ENCODE data around the gene PIK3CG. TPM values are rescaled to one million over a fixed set of nuclear protein-coding genes. Genes with fewer than 3 reads are reported as not detected.
A peak's percentile ranks its signal among the peaks of the same experiment; 100 is the strongest.

Gene PIK3CG
- total RNA-seq, 2 experiments from 2014 or later = 26.8 to 27.0 TPM

- H3K9me3 Mint-ChIP-seq = peaks cover 14% of the 10 kb centered on the region
- no peak overlapping the region for H3K4me3 Mint-ChIP-seq
- intact Hi-C loops (cut with micrococcal nuclease) = no loop called here
- no peaks in the 10 kb centered on the region for H3K27me3 Mint-ChIP-seq
- POLR2A ChIA-PET = no interaction called here
- TF ChIP-seq CTCF (IDR thresholded peaks at IDR 0.05) = no peak
- peaks cover 43% of the 10 kb centered on the region for H3K4me1 Mint-ChIP-seq (ENCODE audit: low read depth)
- CTCF ChIA-PET = interaction anchor here (1.0 to 1.9 kb wide), 2 partner anchors 9 to 109 kb away, joined by 4 read pairs; no protein-coding TSS in a partner anchor
- peak overlapping the region; percentile 9 for H3K27ac Mint-ChIP-seq
- DNase-seq (no peak), ATAC-seq (no peak)
- H3K36me3 Mint-ChIP-seq (ENCODE audit: low read depth) = peaks cover 67% of the 10 kb centered on the region
Measured at GRCh38 chr7:106901828-106902441, 36.9 kb downstream of the PIK3CG start.

- DNase-seq (no peak), ATAC-seq (no peak)
- TF ChIP-seq CTCF (IDR thresholded peaks at IDR 0.05) = no peak
- Mint-ChIP-seq H3K4me3 (no peak overlapping the region), H3K36me3 (ENCODE audit: low read depth) (peaks cover 40% of the 10 kb centered on the region), H3K4me1 (ENCODE audit: low read depth) (peaks cover 17% of the 10 kb centered on the region), H3K27me3 (no peaks in the 10 kb centered on the region), H3K9me3 (no peaks in the 10 kb centered on the region), H3K27ac (no peak overlapping the region)
- intact Hi-C loops (cut with micrococcal nuclease) = no loop called here
- CTCF ChIA-PET = interaction anchor here (1.1 kb wide), 1 partner anchor 113 kb away, joined by 4 read pairs; no protein-coding TSS in a partner anchor
- POLR2A ChIA-PET = no interaction called here
Measured at GRCh38 chr7:106905734-106906133, 40.7 kb downstream of the PIK3CG start.

- H3K27me3 Mint-ChIP-seq = no peaks in the 10 kb centered on the region
- no peak for TF ChIP-seq CTCF (IDR thresholded peaks at IDR 0.05)
- H3K4me3 Mint-ChIP-seq = no peak overlapping the region
- no peaks in the 10 kb centered on the region for H3K9me3 Mint-ChIP-seq
- no peak for DNase-seq
- CTCF ChIA-PET = interaction anchor here (1.4 kb wide), 2 partner anchors 23 to 119 kb away, joined by 3 to 5 read pairs; no protein-coding TSS in a partner anchor
- no peak for ATAC-seq
- POLR2A ChIA-PET = no interaction called here
- peaks cover 6% of the 10 kb centered on the region for H3K4me1 Mint-ChIP-seq (ENCODE audit: low read depth)
- H3K27ac Mint-ChIP-seq = no peak overlapping the region
- H3K36me3 Mint-ChIP-seq (ENCODE audit: low read depth) = peaks cover 14% of the 10 kb centered on the region
- intact Hi-C loops (cut with micrococcal nuclease) = no loop called here
Measured at GRCh38 chr7:106911959-106912358, 46.9 kb downstream of the PIK3CG start.

GRCh38 chr7:106914018-106914607 lies 49.0 kb downstream of the PIK3CG start:
- ATAC-seq (no peak), DNase-seq (no peak)
- Mint-ChIP-seq H3K36me3 (ENCODE audit: low read depth) (peaks cover 5% of the 10 kb centered on the region), H3K27me3 (no peaks in the 10 kb centered on the region), H3K27ac (no peak overlapping the region), H3K9me3 (peaks cover 1% of the 10 kb centered on the region), H3K4me3 (no peak overlapping the region), H3K4me1 (ENCODE audit: low read depth) (peaks cover 6% of the 10 kb centered on the region)
- TF ChIP-seq CTCF (IDR thresholded peaks at IDR 0.05) = no peak
- ChIA-PET CTCF (no interaction called here), POLR2A (interaction anchor here (0.6 to 0.7 kb wide), 2 partner anchors 24 to 881 kb away, joined by 3 read pairs; no protein-coding TSS in a partner anchor)
- intact Hi-C loops (cut with micrococcal nuclease) = no loop called here

- no peak for ATAC-seq
- Mint-ChIP-seq H3K4me3 (no peak overlapping the region), H3K27me3 (no peaks in the 10 kb centered on the region), H3K36me3 (ENCODE audit: low read depth) (peaks cover 9% of the 10 kb centered on the region), H3K4me1 (ENCODE audit: low read depth) (peaks cover 6% of the 10 kb centered on the region), H3K27ac (no peak overlapping the region), H3K9me3 (peaks cover 11% of the 10 kb centered on the region)
- ChIA-PET CTCF (interaction anchor here (1.6 kb wide), 1 partner anchor 26 kb away, joined by 3 read pairs; no protein-coding TSS in a partner anchor), POLR2A (interaction anchor here (0.6 kb wide), 1 partner anchor 690 kb away, joined by 3 read pairs; no protein-coding TSS in a partner anchor)
- no peak for TF ChIP-seq CTCF (IDR thresholded peaks at IDR 0.05)
- DNase-seq = no peak
- intact Hi-C loops (cut with micrococcal nuclease) = loop anchor here (5.0 kb wide), 1 partner anchor 43 kb away; no protein-coding TSS in a partner anchor
Measured at GRCh38 chr7:106915407-106915806, 50.3 kb downstream of the PIK3CG start.

All from activated CD8-positive, alpha-beta T cell treated with anti-CD3 and anti-CD28 coated beads for 36 hours (primary cell).